Measurements from ENCODE around the gene CGRRF1.

CGRRF1 gene

GRCh38 chr14:54580933-54581332 is 71.2 kb downstream of the CGRRF1 start:
- no peak for DNase-seq (ENCODE audit: low spot score in 2 of 2)
- Histone ChIP-seq H3K36me3 (replicated peaks) (0 out of 2 replicates have a peak, but pooled peaks cover 6% of the 10 kb centered on the region), H3K4me3 (no peak overlapping the region), H3K4me1 (peaks cover 3% of the 10 kb centered on the region; the same call in 1 of the 2 replicates), H3K27me3 (ENCODE audit: low read depth) (no peaks in the 10 kb centered on the region), H3K9me3 (no peaks in the 10 kb centered on the region)
- in situ Hi-C loops (cut with MboI; ENCODE audit: low sequenced_read_pairs): no loop called here

DNA sequence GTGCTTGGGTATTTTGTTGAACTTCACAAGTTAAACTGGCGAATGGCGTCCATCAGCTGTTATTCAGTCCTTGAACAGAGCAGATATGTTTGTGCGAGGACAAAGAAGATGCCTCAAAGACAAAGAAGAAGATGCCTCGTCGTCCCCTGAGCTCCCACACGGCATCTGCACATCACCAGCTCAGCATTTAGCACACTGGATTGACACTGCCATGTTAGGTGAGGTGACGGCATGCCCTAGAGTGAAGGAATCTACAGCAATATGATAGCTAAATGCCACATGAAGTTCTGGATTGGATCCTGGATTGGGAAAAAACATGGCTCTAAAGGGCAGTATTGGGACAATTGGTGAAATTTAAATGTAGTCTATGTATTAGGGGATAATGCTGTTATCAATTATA is 72.6 kb downstream of the CGRRF1 start:
- in situ Hi-C loops (cut with MboI; ENCODE audit: low sequenced_read_pairs): no loop called here
- DNase-seq (ENCODE audit: low spot score in 2 of 2): no peak
- no peaks in the 10 kb centered on the region for H3K9me3 ChIP-seq
- H3K4me3 ChIP-seq: no peak overlapping the region
- H3K4me1 ChIP-seq: peaks cover 3% of the 10 kb centered on the region; the same call in 1 of the 2 replicates
- H3K36me3 ChIP-seq (replicated peaks): 0 out of 2 replicates have a peak, but pooled peaks cover 4% of the 10 kb centered on the region
- no peaks in the 10 kb centered on the region for H3K27me3 ChIP-seq (ENCODE audit: low read depth)

DNA sequence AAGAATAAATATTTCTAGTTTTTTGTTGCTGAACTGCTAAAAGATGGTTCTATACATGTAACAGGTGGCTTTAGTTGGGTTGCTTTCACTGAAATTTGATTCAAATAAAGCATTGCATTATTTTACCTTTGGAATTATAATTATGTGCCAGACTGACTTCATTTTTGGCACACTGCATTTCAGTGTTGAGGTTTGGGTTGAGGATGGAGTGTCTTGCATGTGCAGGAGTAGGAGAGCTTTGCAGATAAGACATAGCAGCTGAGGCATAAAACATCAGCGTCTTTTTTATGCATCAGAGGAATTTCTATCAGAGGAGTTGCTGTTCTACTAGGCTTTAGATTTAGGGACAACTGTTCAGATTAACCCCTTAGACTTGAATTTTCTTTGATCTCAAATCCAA is 74.4 kb downstream of the CGRRF1 start:
- H3K4me3 ChIP-seq: no peak overlapping the region
- DNase-seq (ENCODE audit: low spot score in 2 of 2): no peak
- no peaks in the 10 kb centered on the region for H3K9me3 ChIP-seq
- in situ Hi-C loops (cut with MboI; ENCODE audit: low sequenced_read_pairs): no loop called here
- no peaks in the 10 kb centered on the region for H3K27me3 ChIP-seq (ENCODE audit: low read depth)
- no peaks in the 10 kb centered on the region for H3K4me1 ChIP-seq
- H3K36me3 ChIP-seq (replicated peaks): 0 out of 2 replicates have a peak, but pooled peaks cover 1% of the 10 kb centered on the region

DNA sequence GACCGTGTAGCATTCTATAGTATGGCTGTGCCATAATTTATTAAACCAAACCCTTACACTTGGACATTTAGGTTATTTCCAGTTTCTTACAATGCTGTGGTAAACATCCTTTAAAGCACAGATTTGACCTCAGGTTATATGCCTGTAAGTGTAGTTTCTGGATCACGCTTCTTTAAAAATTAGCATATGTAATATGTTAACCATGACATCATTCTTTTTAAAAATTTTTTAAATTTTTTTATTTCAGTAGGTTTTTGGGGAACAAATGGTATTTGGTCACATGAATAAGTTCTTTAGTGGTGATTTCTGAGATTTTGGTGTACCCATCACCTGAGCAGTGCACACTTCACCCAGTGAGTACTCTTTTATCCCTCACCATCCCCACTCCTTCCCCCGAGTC is 75.5 kb downstream of the CGRRF1 start:
- in situ Hi-C loops (cut with MboI; ENCODE audit: low sequenced_read_pairs): no loop called here
- no peak overlapping the region for H3K4me3 ChIP-seq
- no peaks in the 10 kb centered on the region for H3K36me3 ChIP-seq (replicated peaks)
- H3K9me3 ChIP-seq: no peaks in the 10 kb centered on the region
- DNase-seq (ENCODE audit: low spot score in 2 of 2): no peak
- no peaks in the 10 kb centered on the region for H3K27me3 ChIP-seq (ENCODE audit: low read depth)
- no peaks in the 10 kb centered on the region for H3K4me1 ChIP-seq
